GM20000 (cell line): ENCODE results near the gene FOXO1.

Experiments
- DNase-seq: peaks from one replicate; pipeline ENCODE4 v3.0.0; 2012; ENCODE audit warnings: low spot score
- TF ChIP-seq, protein P1 (sequence below): IDR thresholded peaks from 2 replicates; pipeline ENCODE4 v1.5.1; 2012; ENCODE audit warnings: mild to moderate bottlenecking, control low read depth; ENCODE audit errors: extremely low read depth, missing control alignments

Gene FOXO1

GRCh38 chr13:40515702-40516101 is 150.7 kb downstream of the FOXO1 start:
- no peak for DNase-seq
- TF ChIP-seq, protein P1, sequence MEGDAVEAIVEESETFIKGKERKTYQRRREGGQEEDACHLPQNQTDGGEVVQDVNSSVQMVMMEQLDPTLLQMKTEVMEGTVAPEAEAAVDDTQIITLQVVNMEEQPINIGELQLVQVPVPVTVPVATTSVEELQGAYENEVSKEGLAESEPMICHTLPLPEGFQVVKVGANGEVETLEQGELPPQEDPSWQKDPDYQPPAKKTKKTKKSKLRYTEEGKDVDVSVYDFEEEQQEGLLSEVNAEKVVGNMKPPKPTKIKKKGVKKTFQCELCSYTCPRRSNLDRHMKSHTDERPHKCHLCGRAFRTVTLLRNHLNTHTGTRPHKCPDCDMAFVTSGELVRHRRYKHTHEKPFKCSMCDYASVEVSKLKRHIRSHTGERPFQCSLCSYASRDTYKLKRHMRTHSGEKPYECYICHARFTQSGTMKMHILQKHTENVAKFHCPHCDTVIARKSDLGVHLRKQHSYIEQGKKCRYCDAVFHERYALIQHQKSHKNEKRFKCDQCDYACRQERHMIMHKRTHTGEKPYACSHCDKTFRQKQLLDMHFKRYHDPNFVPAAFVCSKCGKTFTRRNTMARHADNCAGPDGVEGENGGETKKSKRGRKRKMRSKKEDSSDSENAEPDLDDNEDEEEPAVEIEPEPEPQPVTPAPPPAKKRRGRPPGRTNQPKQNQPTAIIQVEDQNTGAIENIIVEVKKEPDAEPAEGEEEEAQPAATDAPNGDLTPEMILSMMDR = no peak

DNA sequence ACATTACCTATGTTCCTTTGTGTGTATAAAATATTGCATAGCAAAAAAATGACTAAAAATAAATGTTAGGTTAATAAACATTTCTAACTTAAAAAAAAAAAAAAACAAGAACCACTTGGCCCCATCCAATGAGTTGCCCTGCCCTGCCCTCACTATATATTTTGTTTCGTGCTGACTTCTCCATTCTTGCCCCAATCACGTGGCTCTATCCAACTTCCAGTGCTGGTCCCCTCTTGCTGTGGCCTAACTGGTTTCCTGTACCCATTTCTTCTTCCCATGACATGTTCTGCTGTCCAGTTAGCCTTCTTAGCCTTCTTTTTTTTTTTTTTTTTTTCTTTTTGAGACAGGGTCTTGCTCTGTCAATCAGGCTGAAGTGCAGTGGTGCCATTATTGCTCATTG is 151.6 kb downstream of the FOXO1 start:
- DNase-seq = no peak
- TF ChIP-seq, protein P1 = no peak

GRCh38 chr13:40509876-40510275 is 156.6 kb downstream of the FOXO1 start:
- no peak for DNase-seq
- TF ChIP-seq, protein P1 = no peak

GRCh38 chr13:40508767-40509342 is 157.6 kb downstream of the FOXO1 start:
- DNase-seq = no peak
- TF ChIP-seq, protein P1 = no peak

GRCh38 chr13:40508127-40508526 is 158.3 kb downstream of the FOXO1 start:
- DNase-seq = no peak
- TF ChIP-seq, protein P1 = no peak

DNA sequence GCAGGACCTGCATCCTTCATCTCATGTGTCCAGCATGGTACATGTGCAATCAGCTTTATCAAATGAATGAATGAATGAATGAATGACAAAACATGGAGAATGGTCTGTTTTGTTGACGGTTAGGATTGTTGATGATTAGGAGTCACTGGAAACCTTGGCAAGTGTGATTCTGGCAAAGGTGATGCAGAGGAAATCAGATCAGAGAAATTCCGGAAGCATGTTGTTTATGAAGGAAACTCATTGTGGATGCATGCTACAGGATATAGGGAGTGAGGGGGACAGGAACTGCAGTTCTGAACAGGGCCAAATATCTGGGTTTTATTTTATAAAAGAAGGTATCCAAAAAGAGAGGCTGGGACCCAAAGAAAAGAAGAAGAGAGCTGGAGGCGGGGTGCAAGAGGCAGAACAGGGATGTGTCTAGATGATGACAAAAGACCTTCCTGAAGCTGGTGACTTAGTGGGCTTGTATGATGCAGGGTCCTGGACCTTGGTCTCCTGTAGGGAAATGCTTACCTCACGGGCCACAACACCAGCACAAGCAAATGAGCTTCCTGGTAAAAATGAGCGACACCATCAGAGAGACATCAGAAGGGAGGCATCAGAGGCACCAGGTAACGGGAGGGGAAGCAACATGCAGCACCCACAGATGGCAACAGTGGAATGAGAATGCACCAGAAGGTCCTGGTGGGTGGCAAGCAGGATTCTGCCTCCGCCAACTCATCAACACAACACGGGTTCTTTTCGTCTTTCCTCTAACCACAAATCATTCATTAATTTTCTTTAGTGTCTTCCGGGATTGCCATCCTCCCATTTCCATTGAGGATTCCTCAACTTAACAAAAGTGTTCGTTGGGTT is 159.6 kb downstream of the FOXO1 start:
- TF ChIP-seq, protein P1 = no peak
- no peak for DNase-seq
